Inflammatory macrophage treated with lipopolysaccharide for 1 hour (primary cell): ENCODE results near the gene FAM3C.

Source experiments
- DNase-seq, 2 donors: peaks; one replicate each; pipeline ENCODE4 v3.0.0-alpha.2; 2020 to 2022

FAM3C gene

GRCh38 chr7:121410829-121411596, 14.9 kb upstream of the FAM3C start:
- no peak for DNase-seq

GRCh38 chr7:121406944-121407343, 10.8 kb upstream of the FAM3C start:
- DNase-seq, result no peak

GRCh38 chr7:121406461-121406860, 10.4 kb upstream of the FAM3C start:
- no peak for DNase-seq

- no peak for DNase-seq
These were observed 8.2 kb upstream of the FAM3C start for GRCh38 chr7:121404348-121404747.

- DNase-seq, result no peak
These were observed 6.6 kb upstream of the FAM3C start for GRCh38 chr7:121402701-121403100.

- no peak for DNase-seq
These were observed 5.8 kb upstream of the FAM3C start for GRCh38 chr7:121401896-121402295.

GRCh38 chr7:121398246-121398645, 2.1 kb upstream of the FAM3C start:
- no peak for DNase-seq

GRCh38 chr7:121397822-121398221, 1.7 kb upstream of the FAM3C start:
- DNase-seq, result no peak

- DNase-seq, result no peak
These were observed 1.3 kb upstream of the FAM3C start for GRCh38 chr7:121397361-121397760.

GRCh38 chr7:121395494-121395960, 581 bp downstream of the FAM3C start:
- no peak for DNase-seq

- DNase-seq, result no peak
These were observed 1.4 kb downstream of the FAM3C start for GRCh38 chr7:121394709-121395140.

GRCh38 chr7:121393005-121393366, 3.1 kb downstream of the FAM3C start:
- no peak for DNase-seq

- DNase-seq, result no peak
These were observed 3.7 kb downstream of the FAM3C start for GRCh38 chr7:121392277-121393004.

GRCh38 chr7:121391686-121392085, 4.4 kb downstream of the FAM3C start:
- no peak for DNase-seq

- no peak for DNase-seq
These were observed 5.5 kb downstream of the FAM3C start for GRCh38 chr7:121390617-121391016.

- no peak for DNase-seq
These were observed 6.0 kb downstream of the FAM3C start for GRCh38 chr7:121390109-121390508.

- DNase-seq, result no peak
These were observed 7.2 kb downstream of the FAM3C start for GRCh38 chr7:121388950-121389349.

- peak; percentile 63 to 93 for DNase-seq
These were observed 10.3 kb downstream of the FAM3C start for GRCh38 chr7:121385800-121386179.

- no peak for DNase-seq
These were observed 10.9 kb downstream of the FAM3C start for GRCh38 chr7:121385056-121385799.

- DNase-seq, result no peak
These were observed 11.8 kb downstream of the FAM3C start for GRCh38 chr7:121384265-121384664.

- no peak for DNase-seq
These were observed 12.7 kb downstream of the FAM3C start for GRCh38 chr7:121383235-121383910.

- no peak for DNase-seq
These were observed 13.6 kb downstream of the FAM3C start for GRCh38 chr7:121382473-121382872.

GRCh38 chr7:121379930-121380329, 16.2 kb downstream of the FAM3C start:
- no peak for DNase-seq
